ENCODE data around the gene EXD3. TPM values are rescaled to one million over a fixed set of nuclear protein-coding genes. Genes with fewer than 3 reads are reported as not detected.

EXD3 gene
- total RNA-seq, 1 donor from 2014 or later: 19.5 TPM

- Mint-ChIP-seq H3K36me3 (no peaks in the 10 kb centered on the region), H3K9me3 (no peaks in the 10 kb centered on the region), H3K27ac (no peak overlapping the region), H3K27me3 (no peaks in the 10 kb centered on the region), H3K4me1 (ENCODE audit: unreplicated experiment) (peaks cover 10% of the 10 kb centered on the region), H3K4me3 (no peak overlapping the region)
- TF ChIP-seq, protein P1, sequence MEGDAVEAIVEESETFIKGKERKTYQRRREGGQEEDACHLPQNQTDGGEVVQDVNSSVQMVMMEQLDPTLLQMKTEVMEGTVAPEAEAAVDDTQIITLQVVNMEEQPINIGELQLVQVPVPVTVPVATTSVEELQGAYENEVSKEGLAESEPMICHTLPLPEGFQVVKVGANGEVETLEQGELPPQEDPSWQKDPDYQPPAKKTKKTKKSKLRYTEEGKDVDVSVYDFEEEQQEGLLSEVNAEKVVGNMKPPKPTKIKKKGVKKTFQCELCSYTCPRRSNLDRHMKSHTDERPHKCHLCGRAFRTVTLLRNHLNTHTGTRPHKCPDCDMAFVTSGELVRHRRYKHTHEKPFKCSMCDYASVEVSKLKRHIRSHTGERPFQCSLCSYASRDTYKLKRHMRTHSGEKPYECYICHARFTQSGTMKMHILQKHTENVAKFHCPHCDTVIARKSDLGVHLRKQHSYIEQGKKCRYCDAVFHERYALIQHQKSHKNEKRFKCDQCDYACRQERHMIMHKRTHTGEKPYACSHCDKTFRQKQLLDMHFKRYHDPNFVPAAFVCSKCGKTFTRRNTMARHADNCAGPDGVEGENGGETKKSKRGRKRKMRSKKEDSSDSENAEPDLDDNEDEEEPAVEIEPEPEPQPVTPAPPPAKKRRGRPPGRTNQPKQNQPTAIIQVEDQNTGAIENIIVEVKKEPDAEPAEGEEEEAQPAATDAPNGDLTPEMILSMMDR (conservative IDR thresholded peaks at IDR 0.05): no peak
- no peak for DNase-seq (ENCODE audit: extremely low spot score, unreplicated experiment)
Measured at GRCh38 chr9:137447722-137448601, 25.0 kb upstream of the EXD3 start.

GRCh38 chr9:137446851-137447471, 24.0 kb upstream of the EXD3 start:
- Mint-ChIP-seq H3K4me3 (no peak overlapping the region), H3K27ac (peak overlapping the region; percentile 55), H3K36me3 (no peaks in the 10 kb centered on the region), H3K27me3 (peaks cover 4% of the 10 kb centered on the region), H3K9me3 (no peaks in the 10 kb centered on the region), H3K4me1 (ENCODE audit: unreplicated experiment) (peaks cover 12% of the 10 kb centered on the region)
- TF ChIP-seq, protein P1 (conservative IDR thresholded peaks at IDR 0.05): no peak
- DNase-seq (ENCODE audit: extremely low spot score, unreplicated experiment): no peak

DNA sequence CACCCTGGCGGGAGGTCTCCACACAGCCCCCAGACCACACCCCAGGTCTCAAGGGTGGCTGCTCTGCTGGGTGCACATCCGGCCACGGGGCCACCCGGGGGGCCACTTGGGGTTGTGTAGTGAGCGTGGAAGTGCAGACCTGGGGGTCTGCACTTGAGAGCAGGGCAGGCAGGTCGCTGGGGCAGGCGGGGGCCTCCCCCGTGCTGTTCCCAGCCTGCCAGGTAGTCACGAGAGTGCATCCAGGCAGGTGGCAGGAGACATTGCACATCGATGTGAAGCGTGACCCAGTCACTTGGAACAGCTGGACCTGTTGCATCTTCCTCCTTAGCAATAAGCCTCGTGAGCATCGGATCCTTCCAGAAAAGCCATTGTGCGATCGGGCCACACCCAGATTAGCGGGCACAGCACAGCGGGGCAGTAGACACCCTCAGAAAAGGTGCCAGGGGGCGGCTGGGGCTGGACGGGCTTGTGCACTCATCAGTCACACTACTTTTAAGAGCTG, 23.0 kb upstream of the EXD3 start:
- no peak for DNase-seq (ENCODE audit: extremely low spot score, unreplicated experiment)
- TF ChIP-seq, protein P1 (conservative IDR thresholded peaks at IDR 0.05): no peak
- no peaks in the 10 kb centered on the region for H3K36me3 Mint-ChIP-seq
- peaks cover 14% of the 10 kb centered on the region for H3K4me1 Mint-ChIP-seq (ENCODE audit: unreplicated experiment)
- H3K4me3 Mint-ChIP-seq: no peak overlapping the region
- H3K27me3 Mint-ChIP-seq: peaks cover 6% of the 10 kb centered on the region
- H3K27ac Mint-ChIP-seq: no peak overlapping the region
- no peaks in the 10 kb centered on the region for H3K9me3 Mint-ChIP-seq

GRCh38 chr9:137445275-137445807, 22.4 kb upstream of the EXD3 start:
- DNase-seq (ENCODE audit: extremely low spot score, unreplicated experiment): no peak
- Mint-ChIP-seq H3K36me3 (no peaks in the 10 kb centered on the region), H3K4me3 (peak overlapping the region; percentile 69), H3K27me3 (peaks cover 6% of the 10 kb centered on the region), H3K4me1 (ENCODE audit: unreplicated experiment) (peaks cover 14% of the 10 kb centered on the region), H3K9me3 (no peaks in the 10 kb centered on the region), H3K27ac (peak overlapping the region; percentile 80)
- TF ChIP-seq, protein P1 (conservative IDR thresholded peaks at IDR 0.05): peak; percentile 87

GRCh38 chr9:137444106-137444790, 21.3 kb upstream of the EXD3 start:
- H3K4me1 Mint-ChIP-seq (ENCODE audit: unreplicated experiment): peaks cover 14% of the 10 kb centered on the region
- peaks cover 6% of the 10 kb centered on the region for H3K27me3 Mint-ChIP-seq
- H3K4me3 Mint-ChIP-seq: no peak overlapping the region
- no peak overlapping the region for H3K27ac Mint-ChIP-seq
- TF ChIP-seq, protein P1 (conservative IDR thresholded peaks at IDR 0.05): no peak
- no peaks in the 10 kb centered on the region for H3K36me3 Mint-ChIP-seq
- H3K9me3 Mint-ChIP-seq: no peaks in the 10 kb centered on the region
- no peak for DNase-seq (ENCODE audit: extremely low spot score, unreplicated experiment)
